Activated gamma-delta T cell treated with anti-CD3 and anti-CD28 coated beads, Interleukin-2, amount 50 U/mL, for 16 hours (primary cell): Measurements from ENCODE around the gene RETREG3.
A peak's percentile ranks its signal among the peaks of the same experiment; 100 is the strongest.
"Not testable (repeated sequence)": the region's sequence is repeated elsewhere in the genome, so short reads cannot be mapped to it uniquely, and the experiment has no call there.

Experiments
- DNase-seq: peaks from one replicate; pipeline ENCODE4 v3.0.0-alpha.2; 2020; ENCODE audit warnings: low read depth

The RETREG3 gene

GRCh38 chr17:42553161-42553818 is 55.9 kb downstream of the RETREG3 start:
- DNase-seq, result no peak

DNA sequence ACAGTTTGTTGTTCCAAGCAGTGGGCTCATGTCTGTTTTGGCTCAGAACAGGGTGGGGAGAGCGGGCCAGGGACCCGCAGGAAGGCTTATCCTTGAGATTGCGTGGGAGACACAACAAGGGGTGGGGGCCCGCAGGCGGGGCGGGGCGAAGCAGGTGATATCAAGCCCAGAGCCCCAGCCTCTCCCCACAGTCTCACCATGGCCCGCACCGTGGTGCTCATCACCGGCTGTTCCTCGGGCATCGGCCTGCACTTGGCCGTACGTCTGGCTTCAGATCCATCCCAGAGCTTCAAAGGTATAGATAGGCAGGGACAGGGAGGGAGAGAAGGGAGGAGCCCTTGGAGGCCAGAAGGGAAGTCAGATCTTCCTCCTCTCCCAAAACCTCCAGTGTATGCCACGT is 56.4 kb downstream of the RETREG3 start, which contains the start of gene HSD17B1:
Gene HSD17B1, plus strand, starts transcription at position 188 of the 400 bp plus-strand sequence. Its CDS starts 11 bp downstream, at position 199.
- DNase-seq, result not testable (repeated sequence)

- no peak for DNase-seq
Measured at GRCh38 chr17:42548993-42549755, 60.0 kb downstream of the RETREG3 start.

GRCh38 chr17:42548070-42548837 is 60.9 kb downstream of the RETREG3 start:
- peak; percentile 67 for DNase-seq

GRCh38 chr17:42547698-42548069 is 61.5 kb downstream of the RETREG3 start:
- no peak for DNase-seq

DNA sequence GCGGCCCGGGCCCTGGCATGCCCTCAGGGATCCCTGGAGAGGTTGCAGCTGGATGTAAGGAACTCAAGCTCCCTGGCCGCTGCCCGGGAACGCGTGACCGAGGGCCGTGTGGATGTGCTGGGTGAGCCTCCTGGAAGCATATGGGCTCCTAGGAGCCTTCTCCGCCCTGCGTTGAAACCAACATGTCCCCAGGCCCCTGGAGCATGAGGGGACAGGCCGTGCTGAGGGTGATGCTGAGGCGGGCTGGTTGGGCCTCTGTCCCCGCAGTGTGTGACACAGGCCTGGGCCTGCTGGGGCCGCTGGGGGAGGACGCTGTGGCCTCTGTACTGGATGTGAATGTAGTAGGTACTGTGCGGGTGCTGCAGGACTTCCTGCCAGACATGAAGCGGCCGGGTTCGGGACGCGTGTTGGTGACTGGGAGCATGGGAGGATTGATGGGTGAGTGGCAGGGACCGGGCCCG is 62.1 kb downstream of the RETREG3 start:
- no peak for DNase-seq

DNA sequence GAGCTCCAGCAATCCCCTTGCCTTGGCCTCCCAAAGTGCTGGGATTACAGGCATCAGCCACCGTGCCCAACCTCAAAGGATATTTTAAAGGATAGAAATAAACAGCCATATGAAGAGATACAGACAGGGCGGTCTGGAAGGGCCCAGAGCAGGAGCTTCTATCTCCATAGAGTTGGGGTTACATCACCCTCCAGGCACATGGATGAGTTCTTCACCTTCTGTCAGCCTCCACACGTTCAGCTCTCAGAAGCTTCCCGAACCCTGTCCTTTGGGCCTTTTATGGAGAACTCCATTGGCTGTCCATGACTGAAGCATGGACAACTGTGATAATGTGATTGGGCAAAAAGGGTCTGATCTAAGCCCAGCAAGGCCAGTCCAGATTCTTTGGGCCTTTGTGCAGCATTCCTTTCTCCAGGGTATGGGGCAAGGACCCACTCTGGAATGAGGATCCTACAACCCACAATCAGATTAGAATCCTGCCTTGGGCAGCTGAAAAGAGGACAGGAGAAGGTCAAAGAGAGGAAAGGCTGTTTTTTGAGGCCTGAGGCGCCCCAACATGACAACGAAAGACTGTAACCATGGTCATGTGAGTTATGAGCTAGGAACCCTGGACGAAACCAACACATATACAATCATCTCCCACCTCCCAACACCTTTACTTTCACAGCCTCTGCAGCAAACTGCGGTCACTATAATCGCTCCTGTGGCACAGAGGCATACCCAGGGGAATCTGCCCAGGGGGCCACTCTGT is 63.2 kb downstream of the RETREG3 start:
- DNase-seq, result not testable (repeated sequence)

- DNase-seq, result no peak
Measured at GRCh38 chr17:42544874-42545283, 64.3 kb downstream of the RETREG3 start.

GRCh38 chr17:42543190-42544079 is 65.7 kb downstream of the RETREG3 start:
- no peak for DNase-seq

DNA sequence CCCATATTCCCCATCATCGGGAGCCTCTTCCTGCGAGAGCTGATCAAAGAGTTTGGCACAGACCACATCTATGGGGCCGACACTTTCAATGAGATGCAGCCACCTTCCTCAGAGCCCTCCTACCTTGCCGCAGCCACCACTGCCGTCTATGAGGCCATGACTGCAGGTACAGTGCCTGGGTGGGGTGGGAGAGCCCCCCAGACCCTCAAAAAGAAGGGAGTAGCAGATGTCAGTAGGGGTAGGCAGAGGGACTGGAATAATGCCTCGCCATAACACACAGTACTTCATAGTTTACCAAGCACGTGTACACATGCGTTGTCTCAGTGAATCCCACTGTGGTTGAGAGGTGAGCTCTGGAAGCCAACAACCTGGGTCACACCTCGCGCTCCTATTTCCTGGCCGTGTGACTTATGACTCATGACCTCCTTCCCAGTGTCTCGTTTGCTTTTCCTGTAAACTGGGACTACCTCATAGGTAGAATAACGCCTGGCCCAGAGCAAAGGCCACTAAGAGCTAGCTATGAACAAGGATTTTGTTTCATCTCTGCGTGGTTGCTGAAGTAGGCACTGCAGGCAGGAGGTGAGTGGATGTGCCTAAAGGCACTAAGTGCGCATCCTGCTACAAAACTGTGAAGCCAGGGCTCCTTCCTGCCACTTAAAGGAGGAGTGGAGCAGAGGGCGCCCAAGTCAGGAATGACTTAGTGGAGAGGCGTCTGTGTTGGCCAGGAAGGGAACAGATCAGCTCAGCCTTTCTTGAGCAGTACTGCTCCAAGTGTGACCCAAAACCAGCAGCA is 67.9 kb downstream of the RETREG3 start:
- DNase-seq, result no peak

DNA sequence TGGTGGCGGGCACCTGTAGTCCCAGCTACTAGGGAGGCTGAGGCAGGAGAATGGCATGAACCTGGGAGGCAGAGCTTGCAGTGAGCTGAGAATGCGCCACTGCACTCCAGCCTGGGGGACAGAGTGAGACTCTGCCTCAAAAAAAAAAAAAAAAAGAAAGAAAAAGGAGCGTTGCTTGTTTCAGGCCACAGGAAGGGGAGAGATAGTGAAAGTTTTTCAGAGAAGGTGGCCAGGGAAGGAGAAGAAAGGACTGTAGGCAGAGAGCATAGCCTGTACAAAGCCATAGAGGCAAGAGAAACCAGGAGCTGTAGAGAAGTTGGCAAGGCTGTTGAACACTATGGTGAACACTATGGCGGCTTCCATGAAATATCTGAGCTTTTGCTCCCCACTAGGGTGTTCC is 68.6 kb downstream of the RETREG3 start:
- DNase-seq, result not testable (repeated sequence)

DNA sequence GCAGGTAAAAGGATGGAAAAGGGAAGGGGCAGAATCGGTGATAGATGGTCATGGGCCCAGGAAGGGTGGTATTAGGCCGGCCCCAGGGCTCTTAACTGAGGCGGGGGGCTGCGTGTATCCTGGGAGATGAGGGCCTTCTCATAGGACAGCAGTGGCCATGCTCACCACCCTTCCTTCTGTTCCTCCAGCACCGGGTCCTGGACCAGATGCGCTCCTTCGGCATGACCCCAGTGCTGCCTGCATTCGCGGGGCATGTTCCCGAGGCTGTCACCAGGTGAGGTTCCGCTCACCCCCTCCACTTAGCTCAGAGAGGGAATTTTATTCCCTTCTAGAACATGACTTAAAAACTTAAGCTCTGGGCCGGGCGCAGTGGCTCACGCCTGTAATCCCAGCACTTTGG is 70.7 kb downstream of the RETREG3 start:
- no peak for DNase-seq

GRCh38 chr17:42537826-42538451 is 71.2 kb downstream of the RETREG3 start:
- DNase-seq, result no peak

- DNase-seq, result no peak
Measured at GRCh38 chr17:42537156-42537805, 71.9 kb downstream of the RETREG3 start.

DNA sequence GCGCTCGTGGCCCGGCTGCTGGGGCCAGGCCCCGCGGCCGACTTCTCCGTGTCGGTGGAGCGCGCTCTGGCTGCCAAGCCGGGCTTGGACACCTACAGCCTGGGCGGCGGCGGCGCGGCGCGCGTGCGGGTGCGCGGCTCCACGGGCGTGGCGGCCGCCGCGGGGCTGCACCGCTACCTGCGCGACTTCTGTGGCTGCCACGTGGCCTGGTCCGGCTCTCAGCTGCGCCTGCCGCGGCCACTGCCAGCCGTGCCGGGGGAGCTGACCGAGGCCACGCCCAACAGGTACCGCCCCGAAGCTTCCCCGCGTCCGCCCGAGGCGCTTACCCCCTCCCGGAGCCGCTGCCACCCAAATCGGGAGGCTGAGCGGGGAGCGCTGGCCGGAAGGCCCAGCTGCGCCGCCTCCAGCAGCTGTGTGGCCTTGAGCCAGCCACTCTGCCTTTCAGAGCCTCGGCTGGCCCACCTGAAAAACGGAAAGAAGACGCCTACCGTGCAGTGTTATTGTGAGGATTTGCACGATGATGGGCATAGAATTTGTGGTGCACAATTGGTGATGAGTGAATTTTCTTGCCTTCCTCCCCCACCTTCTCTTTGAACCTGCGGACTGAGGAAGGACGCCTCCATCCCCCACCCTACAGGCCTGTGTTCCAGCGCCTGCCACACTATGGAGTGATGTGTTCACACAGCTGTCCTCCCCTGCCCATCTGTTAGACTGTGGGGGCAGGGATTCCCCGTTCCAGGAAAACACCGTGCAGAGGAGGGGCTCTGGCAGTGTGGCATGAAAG is 72.6 kb downstream of the RETREG3 start:
- DNase-seq, result peak; percentile 48

- DNase-seq, result peak; percentile 74
Measured at GRCh38 chr17:42536048-42536371, 73.2 kb downstream of the RETREG3 start, which contains the start of gene NAGLU. Gene NAGLU (plus strand): TSS chr17:42536241. CDS start chr17:42536273, 32 bp downstream.

GRCh38 chr17:42535155-42536047 is 73.8 kb downstream of the RETREG3 start:
- DNase-seq, result no peak
